H9 (cell line): Measurements from ENCODE around the gene LINGO1. TPM values are rescaled to one million over a fixed set of nuclear protein-coding genes. Genes with fewer than 3 reads are reported as not detected.

ENCODE experiments used
- DNase-seq: peaks from one replicate; pipeline ENCODE4 v3.0.0-alpha.2; 2017
- H2AFZ ChIP-seq: one replicate; pipeline ENCODE4 v1.6.1; 2013; ENCODE audit warnings: mild to moderate bottlenecking, low read length, control low read depth, moderate library complexity
- H2AK5ac ChIP-seq: 2 replicates; pipeline ENCODE4 v1.6.1; 2013; ENCODE audit warnings: low read length, control low read depth, mixed read lengths; ENCODE audit not compliant: insufficient read length
- H2BK120ac ChIP-seq: one replicate; pipeline ENCODE4 v1.6.1; 2013; ENCODE audit warnings: low read depth, mild to moderate bottlenecking, low read length, control low read depth, inconsistent platforms; ENCODE audit not compliant: poor library complexity, severe bottlenecking
- H2BK12ac ChIP-seq: 2 replicates; pipeline ENCODE4 v1.6.1; 2013; ENCODE audit warnings: low read length, control low read depth, mixed read lengths, low read depth; ENCODE audit not compliant: insufficient read length
- H2BK15ac ChIP-seq: 2 replicates; pipeline ENCODE4 v1.6.1; 2013; ENCODE audit warnings: low read depth, low read length, control low read depth
- H2BK20ac ChIP-seq: one replicate; pipeline ENCODE4 v1.6.1; 2013; ENCODE audit warnings: low read depth, mild to moderate bottlenecking, low read length, control low read depth, inconsistent platforms; ENCODE audit not compliant: poor library complexity, severe bottlenecking
- H2BK5ac ChIP-seq: 2 replicates; pipeline ENCODE4 v1.6.1; 2013; ENCODE audit warnings: low read length, control low read depth, mixed read lengths; ENCODE audit not compliant: insufficient read length
- H3K14ac ChIP-seq: 2 replicates; pipeline ENCODE4 v1.6.1; 2013; ENCODE audit warnings: low read length, control low read depth; ENCODE audit not compliant: insufficient read depth
- H3K18ac ChIP-seq: 2 replicates; pipeline ENCODE4 v1.6.1; 2013; ENCODE audit warnings: low read depth, mild to moderate bottlenecking, mixed read lengths, low read length, control low read depth; ENCODE audit not compliant: insufficient read length
- H3K23ac ChIP-seq: 2 replicates; pipeline ENCODE4 v1.6.1; 2013; ENCODE audit warnings: low read length, control low read depth, mixed read lengths, low read depth; ENCODE audit not compliant: insufficient read length
- H3K23me2 ChIP-seq: 2 replicates; pipeline ENCODE4 v1.6.1; 2013; ENCODE audit warnings: low read depth, mild to moderate bottlenecking, mixed read lengths, low read length, control low read depth; ENCODE audit not compliant: insufficient read length, poor library complexity, severe bottlenecking
- H3K27ac ChIP-seq: 2 replicates; pipeline ENCODE4 v1.5.1; 2013; ENCODE audit warnings: low read length, control low read depth, mixed read lengths, low read depth; ENCODE audit not compliant: insufficient read length
- H3K27me3 ChIP-seq: 2 replicates; pipeline ENCODE4 v1.6.1; 2013; ENCODE audit warnings: low read length, control low read depth, inconsistent platforms; ENCODE audit not compliant: insufficient read depth
- H3K4ac ChIP-seq: 2 replicates; pipeline ENCODE4 v1.6.1; 2013; ENCODE audit warnings: low read depth, mild to moderate bottlenecking, control low read depth, inconsistent platforms, low read length, moderate library complexity
- H3K4me1 ChIP-seq: 2 replicates; pipeline ENCODE4 v1.6.1; 2013; ENCODE audit warnings: low read length, control low read depth, inconsistent platforms; ENCODE audit not compliant: insufficient read depth
- H3K4me2 ChIP-seq: 2 replicates; pipeline ENCODE4 v1.6.1; 2013; ENCODE audit warnings: low read length, control low read depth, mixed read lengths; ENCODE audit not compliant: insufficient read length, insufficient read depth
- H3K56ac ChIP-seq: 2 replicates; pipeline ENCODE4 v1.6.1; 2013; ENCODE audit warnings: low read depth, mild to moderate bottlenecking, mixed read lengths, low read length, control low read depth; ENCODE audit not compliant: insufficient read length
- H3K79me1 ChIP-seq: 2 replicates; pipeline ENCODE4 v1.6.1; 2013; ENCODE audit warnings: low read depth, mild to moderate bottlenecking, moderate library complexity, low read length, control low read depth, inconsistent platforms; ENCODE audit not compliant: insufficient read depth, poor library complexity, severe bottlenecking
- H3K79me2 ChIP-seq: 2 replicates; pipeline ENCODE4 v1.6.1; 2013; ENCODE audit warnings: low read length, control low read depth, inconsistent platforms; ENCODE audit not compliant: insufficient read depth
- H3K9ac ChIP-seq: 2 replicates; pipeline ENCODE4 v1.6.1; 2013; ENCODE audit warnings: low read length, control low read depth, mixed read lengths; ENCODE audit not compliant: insufficient read length; ENCODE audit errors: extremely low read depth
- H3K9me3 ChIP-seq: one replicate; pipeline ENCODE4 v1.6.1; 2013; ENCODE audit warnings: low read depth, low read length, inconsistent platforms; ENCODE audit not compliant: control insufficient read depth
- H3T11ph ChIP-seq: one replicate; pipeline ENCODE4 v1.6.1; 2013; ENCODE audit warnings: mild to moderate bottlenecking, low read length, control low read depth, inconsistent platforms
- H4K20me1 ChIP-seq: one replicate; pipeline ENCODE4 v1.6.1; 2013; ENCODE audit not compliant: control insufficient read depth, insufficient read length, insufficient read depth
- H4K5ac ChIP-seq: 2 replicates; pipeline ENCODE4 v1.6.1; 2013; ENCODE audit warnings: low read depth, mild to moderate bottlenecking, mixed read lengths, low read length, control low read depth; ENCODE audit not compliant: insufficient read length
- H4K8ac ChIP-seq: replicated peaks from 2 replicates; pipeline ENCODE4 v1.6.1; 2013; ENCODE audit warnings: low read length, control low read depth, mixed read lengths, low read depth; ENCODE audit not compliant: insufficient read length
- H4K91ac ChIP-seq: 2 replicates; pipeline ENCODE4 v1.6.1; 2013; ENCODE audit warnings: low read depth, mild to moderate bottlenecking, moderate library complexity, mixed read lengths, low read length, control low read depth; ENCODE audit not compliant: insufficient read length
- H3K27ac Mint-ChIP-seq, 3 experiments: 2 replicates in 2 of 3; 3 replicates in 1 of 3; pipeline ENCODE4 v1.8.0; 2020 to 2021; ENCODE audit warnings: mixed read lengths in 3 of 3, mild to moderate bottlenecking in 1 of 3, moderate library complexity in 1 of 3
- H3K27me3 Mint-ChIP-seq: 2 replicates; pipeline ENCODE4 v1.8.0; 2021; ENCODE audit warnings: low read depth, mild to moderate bottlenecking, moderate library complexity, mixed read lengths
- H3K36me3 Mint-ChIP-seq, 3 experiments: 2 replicates in 2 of 3; 3 replicates in 1 of 3; pipeline ENCODE4 v1.8.0; 2020 to 2021; ENCODE audit warnings: low read depth in 3 of 3, mixed read lengths in 3 of 3; ENCODE audit not compliant: insufficient read depth in 1 of 3
- H3K4me1 Mint-ChIP-seq, 2 experiments: 2 replicates each; pipeline ENCODE4 v1.8.0; 2020; ENCODE audit warnings: mixed read lengths in 2 of 2
- H3K4me3 Mint-ChIP-seq, 2 experiments: 2 replicates in 1 of 2; 3 replicates in 1 of 2; pipeline ENCODE4 v1.8.0; 2020 to 2021; ENCODE audit warnings: mild to moderate bottlenecking in 2 of 2, mixed read lengths in 2 of 2, moderate library complexity in 1 of 2
- H3K9me3 Mint-ChIP-seq, 2 experiments: 2 replicates in 1 of 2; 3 replicates in 1 of 2; pipeline ENCODE4 v1.8.0; 2020; ENCODE audit warnings: mild to moderate bottlenecking in 2 of 2, mixed read lengths in 2 of 2, moderate library complexity in 1 of 2
- CTCF ChIP-seq: fragments of 200-600 bp; sonication (generic); conservative IDR thresholded peaks from 3 replicates; pipeline ENCODE4 v1.8.0; 2021; ENCODE audit warnings: antibody characterized with exemption, mild to moderate bottlenecking
- WGBS: extraction: QIAGEN DNeasy Blood & Tissue Kit; methylation state at CpG from one replicate; pipeline ENCODE4 v1.1.7; 2013; ENCODE audit warnings: missing lambda C conversion rate, low lambda C conversion rate, mixed read lengths; ENCODE audit not compliant: insufficient read length; ENCODE audit errors: extremely low coverage; 5-methylcytosine and 5-hydroxymethylcytosine counted together
- total RNA-seq: library from RNA; stranded (reverse); gene quantifications from 2 replicates; pipeline ENCODE4 v1.2.1, GENCODE V29; 2021

The LINGO1 gene
- total RNA-seq, 1 experiment from 2014 or later, result 41.6 TPM

- H3K79me2 ChIP-seq, result no peaks in the 10 kb centered on the region; the same call in 1 of the 2 replicates
- H2BK20ac ChIP-seq, result no peak overlapping the region
- H3K23ac ChIP-seq, result no peak overlapping the region
- H3T11ph ChIP-seq, result no peak overlapping the region
- no CpG with 5 or more reads among the region's 8 CpGs for WGBS
- no peaks in the 10 kb centered on the region for H3K23me2 ChIP-seq
- no peak overlapping the region for H4K8ac ChIP-seq
- no peak overlapping the region for H3K27ac ChIP-seq
- no peak for DNase-seq
- no peak overlapping the region for H2AFZ ChIP-seq
- no peaks in the 10 kb centered on the region for H3K9me3 ChIP-seq
- H3K18ac ChIP-seq, result no peak overlapping the region
- no peaks in the 10 kb centered on the region; the same call in 1 of the 2 replicates for H3K4me1 ChIP-seq
- H3K4ac ChIP-seq, result no peak overlapping the region
- no peak overlapping the region for H3K27ac Mint-ChIP-seq
- peaks cover 13 to 28% (median 13%) of the 10 kb centered on the region in 3 experiments; a peak in 6 of 7 replicates for H3K36me3 Mint-ChIP-seq
- no peak overlapping the region for H3K56ac ChIP-seq
- H3K4me3 Mint-ChIP-seq, result no peak overlapping the region
- no peak overlapping the region for H2BK12ac ChIP-seq
- H2BK15ac ChIP-seq, result no peak overlapping the region
- no peak overlapping the region; the same call in 1 of the 2 replicates for H3K14ac ChIP-seq
- no peak overlapping the region for H3K9ac ChIP-seq
- H3K79me1 ChIP-seq, result no peaks in the 10 kb centered on the region
- no peak overlapping the region for H3K4me2 ChIP-seq
- no peak for TF ChIP-seq CTCF
- H3K27me3 ChIP-seq, result no peaks in the 10 kb centered on the region
- H4K20me1 ChIP-seq, result no peaks in the 10 kb centered on the region
- no peak overlapping the region for H2AK5ac ChIP-seq
- H3K9me3 Mint-ChIP-seq, result no peaks in the 10 kb centered on the region
- H4K5ac ChIP-seq, result no peak overlapping the region
- H2BK120ac ChIP-seq, result no peak overlapping the region
- H3K4me1 Mint-ChIP-seq, result peaks cover 23 to 42% of the 10 kb centered on the region in 2 experiments
- H4K91ac ChIP-seq, result no peak overlapping the region
- no peaks in the 10 kb centered on the region for H3K27me3 Mint-ChIP-seq
- no peak overlapping the region for H2BK5ac ChIP-seq
Observed at GRCh38 chr15:77616072-77616471, 16.6 kb downstream of the LINGO1 start.
